Activated T-cell treated with anti-CD3 and anti-CD28 coated beads, Interleukin-2, amount 50 U/mL, for 72 hours (primary cell): ENCODE results near the gene CASZ1. TPM values are rescaled to one million over a fixed set of nuclear protein-coding genes. Genes with fewer than 3 reads are reported as not detected.

Source experiments
- ATAC-seq, 2 donors: fragments of 150-1000 bp; cut with Tn5 transposase; replicated peaks in 1 of 2; 2 replicates each; pipeline ENCODE4 v1.10.0; 2021; ENCODE audit warnings: moderate library complexity in 2 of 2, mild to moderate bottlenecking in 1 of 2
- DNase-seq, 2 donors: peaks; one replicate each; pipeline ENCODE4 v3.0.0; 2021 to 2022; ENCODE audit warnings: mixed read lengths in 1 of 2
- H3K27ac Mint-ChIP-seq: one replicate; pipeline ENCODE4 v1.8.0; 2022; ENCODE audit warnings: mild to moderate bottlenecking, moderate library complexity, mixed read lengths
- H3K27me3 Mint-ChIP-seq: one replicate; pipeline ENCODE4 v1.8.0; 2022; ENCODE audit warnings: low read depth, mixed read lengths
- H3K36me3 Mint-ChIP-seq, 2 donors: one replicate each; pipeline ENCODE4 v1.8.0; 2022; ENCODE audit warnings: mixed read lengths in 2 of 2, mild to moderate bottlenecking in 1 of 2; ENCODE audit not compliant: insufficient read depth in 2 of 2
- H3K4me1 Mint-ChIP-seq: one replicate; pipeline ENCODE4 v1.8.0; 2022; ENCODE audit warnings: low read depth, mixed read lengths
- H3K4me3 Mint-ChIP-seq, 2 donors: one replicate each; pipeline ENCODE4 v1.8.0; 2022; ENCODE audit warnings: mild to moderate bottlenecking in 2 of 2, mixed read lengths in 2 of 2, moderate library complexity in 2 of 2
- H3K9me3 Mint-ChIP-seq, 2 donors: one replicate each; pipeline ENCODE4 v1.8.0; 2022; ENCODE audit warnings: mixed read lengths in 2 of 2
- total RNA-seq, 2 donors: library from RNA; stranded (reverse); gene quantifications; one replicate each; pipeline ENCODE4 v1.2.3, GENCODE V29; 2022

CASZ1 gene
- total RNA-seq, 2 donors from 2014 or later, result 14.7 to 15.5 TPM

DNA sequence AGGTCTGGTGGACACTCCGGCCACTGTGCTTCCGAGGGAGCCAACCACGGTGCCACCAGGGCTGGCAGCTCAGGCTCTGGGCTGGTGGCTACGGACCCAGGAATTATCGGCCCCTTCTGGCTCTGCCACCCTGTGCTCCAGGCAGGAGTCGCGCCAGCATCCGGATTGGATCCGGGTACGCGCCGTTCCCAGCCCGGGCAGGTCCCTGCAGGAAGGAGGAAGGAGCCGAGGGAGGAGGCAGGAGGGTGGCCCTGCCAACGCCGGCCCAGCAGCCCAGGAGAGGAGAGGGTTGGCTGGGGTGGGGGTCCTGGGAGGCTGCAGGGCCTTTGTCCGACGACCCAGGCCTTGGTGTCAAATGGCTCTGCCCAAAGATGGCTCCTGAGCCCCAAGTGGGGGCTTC is 160.5 kb downstream of the CASZ1 start:
- Mint-ChIP-seq H3K27me3 (no peaks in the 10 kb centered on the region), H3K4me3 (no peak overlapping the region), H3K27ac (no peak overlapping the region), H3K4me1 (no peaks in the 10 kb centered on the region), H3K36me3 (no peaks in the 10 kb centered on the region), H3K9me3 (no peaks in the 10 kb centered on the region)
- ATAC-seq (no peak), DNase-seq (no peak)

DNA sequence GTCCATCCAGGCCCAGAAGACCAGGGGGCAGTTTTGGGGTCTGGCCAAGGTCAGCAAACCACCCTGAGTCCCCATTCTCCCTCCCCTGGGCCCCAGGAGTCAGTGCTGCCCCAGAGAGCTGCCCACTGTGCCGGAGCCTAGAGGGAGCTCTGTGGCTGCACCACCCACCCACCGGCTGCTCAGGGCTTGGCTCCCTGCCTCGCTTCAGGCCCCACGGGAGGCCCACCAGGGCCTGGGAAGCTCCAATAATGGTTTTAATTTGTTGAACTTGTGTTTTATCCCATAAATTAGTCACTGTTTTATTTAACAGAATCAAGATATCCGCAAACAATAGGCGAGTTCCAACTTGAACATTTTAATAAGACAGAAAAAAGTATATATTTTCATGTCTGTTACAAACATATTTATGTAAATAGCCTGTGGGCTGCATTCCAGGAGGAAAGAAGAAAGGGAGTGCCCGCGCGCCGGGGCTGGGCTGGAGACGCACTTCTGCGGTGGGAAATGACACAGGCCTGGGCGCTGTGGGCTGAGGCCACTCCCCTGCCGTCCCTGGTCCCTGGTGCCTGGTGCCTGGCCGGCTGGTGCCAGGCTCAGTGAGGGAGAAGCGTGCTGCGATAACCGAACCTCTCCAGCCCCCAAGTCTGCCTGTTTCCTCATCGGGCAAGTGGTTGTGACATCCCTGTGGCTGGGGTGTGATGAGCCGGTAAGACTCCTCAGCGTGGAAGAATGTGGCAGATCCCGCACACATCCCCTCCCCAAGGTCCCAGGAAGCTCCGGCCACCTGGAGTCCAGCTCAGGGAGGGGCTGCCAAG is 161.2 kb downstream of the CASZ1 start:
- Mint-ChIP-seq H3K27me3 (no peaks in the 10 kb centered on the region), H3K9me3 (no peaks in the 10 kb centered on the region), H3K36me3 (peaks cover 0 to 1% of the 10 kb centered on the region in 2 donors), H3K27ac (no peak overlapping the region), H3K4me1 (no peaks in the 10 kb centered on the region), H3K4me3 (no peak overlapping the region)
- ATAC-seq, result no peak
- DNase-seq, result no peak

DNA sequence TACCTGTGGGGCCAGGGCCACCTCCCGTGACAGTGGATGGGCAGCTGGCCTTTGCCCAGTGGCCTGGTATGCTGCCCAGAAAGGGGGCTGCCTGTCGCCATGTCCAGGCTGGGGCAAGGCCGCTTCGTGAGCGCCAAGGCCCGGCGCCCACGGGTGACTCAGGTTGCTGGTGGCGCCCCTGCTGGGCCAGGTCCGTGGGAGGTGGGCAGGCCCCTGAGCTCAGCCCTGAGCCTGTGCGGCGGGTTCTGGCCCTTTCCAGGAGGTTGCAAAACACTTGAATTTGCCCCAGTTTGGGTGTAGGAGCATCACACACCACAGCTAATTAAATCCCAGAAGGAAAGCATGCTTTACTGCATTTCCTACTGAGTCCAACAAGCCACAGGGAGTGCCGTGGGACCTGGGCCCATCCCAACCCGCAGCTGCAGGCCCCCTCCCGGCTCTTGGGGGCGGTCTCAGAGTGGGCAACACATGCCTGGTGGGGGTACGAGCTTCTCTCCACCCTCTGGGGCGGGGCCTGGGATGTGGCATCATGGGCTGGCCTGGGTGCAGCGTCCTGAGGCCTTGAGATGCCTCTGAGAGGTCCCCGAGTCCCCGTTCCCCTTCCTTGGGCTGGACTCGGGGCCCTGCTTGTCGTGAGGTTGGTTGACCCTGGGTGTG is 161.9 kb downstream of the CASZ1 start:
- no peak for ATAC-seq
- Mint-ChIP-seq H3K36me3 (peaks cover 0 to 1% of the 10 kb centered on the region in 2 donors), H3K27me3 (no peaks in the 10 kb centered on the region), H3K9me3 (no peaks in the 10 kb centered on the region), H3K4me3 (no peak overlapping the region), H3K4me1 (no peaks in the 10 kb centered on the region), H3K27ac (no peak overlapping the region)
- no peak for DNase-seq

DNA sequence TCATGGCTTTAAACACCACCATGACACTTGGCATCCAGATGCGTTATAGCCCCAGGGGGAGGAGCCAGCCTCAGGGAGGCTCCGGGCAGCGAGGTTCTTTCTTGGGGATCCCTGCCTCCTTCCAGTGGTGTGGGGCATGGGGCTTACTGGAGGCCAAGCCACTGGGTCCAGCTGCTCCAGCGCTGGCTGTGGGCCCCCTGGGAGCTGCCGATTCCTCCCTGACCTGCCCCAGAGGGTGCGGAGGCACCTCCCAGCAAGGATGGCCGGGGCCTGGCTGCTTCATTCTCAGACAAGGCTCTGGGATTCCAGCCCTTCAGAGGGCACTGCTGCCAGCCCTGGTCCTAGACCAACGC is 162.4 kb downstream of the CASZ1 start:
- Mint-ChIP-seq H3K4me3 (no peak overlapping the region), H3K4me1 (no peaks in the 10 kb centered on the region), H3K27me3 (no peaks in the 10 kb centered on the region), H3K27ac (no peak overlapping the region), H3K9me3 (no peaks in the 10 kb centered on the region), H3K36me3 (peaks cover 0 to 1% of the 10 kb centered on the region in 2 donors)
- no peak for ATAC-seq
- DNase-seq, result no peak

DNA sequence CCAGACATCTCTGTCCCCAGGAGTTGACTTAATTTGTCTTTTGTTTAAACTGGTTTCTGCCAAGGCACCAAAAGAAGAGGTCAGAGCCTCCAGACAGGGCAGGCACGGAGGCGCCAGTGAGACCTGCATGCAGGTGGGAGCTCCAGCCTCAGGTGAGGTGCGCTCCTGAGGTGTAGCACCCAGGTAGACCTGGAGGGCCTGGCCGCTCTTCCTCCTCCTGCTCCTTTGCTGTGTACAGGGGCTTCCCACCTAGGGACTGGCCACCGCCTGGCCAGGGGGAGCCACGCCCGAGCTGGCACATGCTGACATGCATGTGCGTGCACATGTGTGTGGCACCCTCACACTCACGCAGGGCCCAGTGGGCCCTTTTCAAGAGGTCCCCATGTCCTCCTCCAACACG is 163.0 kb downstream of the CASZ1 start:
- H3K27me3 Mint-ChIP-seq, result no peaks in the 10 kb centered on the region
- no peaks in the 10 kb centered on the region for H3K9me3 Mint-ChIP-seq
- no peak overlapping the region for H3K4me3 Mint-ChIP-seq
- ATAC-seq, result no peak
- no peak overlapping the region for H3K27ac Mint-ChIP-seq
- H3K36me3 Mint-ChIP-seq, result peaks cover 0 to 1% of the 10 kb centered on the region in 2 donors
- H3K4me1 Mint-ChIP-seq, result no peaks in the 10 kb centered on the region
- DNase-seq, result no peak

GRCh38 chr1:10632691-10633090 is 163.8 kb downstream of the CASZ1 start:
- Mint-ChIP-seq H3K27me3 (no peaks in the 10 kb centered on the region), H3K36me3 (peaks cover 0 to 1% of the 10 kb centered on the region in 2 donors), H3K4me1 (no peaks in the 10 kb centered on the region), H3K9me3 (no peaks in the 10 kb centered on the region), H3K27ac (no peak overlapping the region), H3K4me3 (no peak overlapping the region)
- DNase-seq (no peak), ATAC-seq (no peak)

DNA sequence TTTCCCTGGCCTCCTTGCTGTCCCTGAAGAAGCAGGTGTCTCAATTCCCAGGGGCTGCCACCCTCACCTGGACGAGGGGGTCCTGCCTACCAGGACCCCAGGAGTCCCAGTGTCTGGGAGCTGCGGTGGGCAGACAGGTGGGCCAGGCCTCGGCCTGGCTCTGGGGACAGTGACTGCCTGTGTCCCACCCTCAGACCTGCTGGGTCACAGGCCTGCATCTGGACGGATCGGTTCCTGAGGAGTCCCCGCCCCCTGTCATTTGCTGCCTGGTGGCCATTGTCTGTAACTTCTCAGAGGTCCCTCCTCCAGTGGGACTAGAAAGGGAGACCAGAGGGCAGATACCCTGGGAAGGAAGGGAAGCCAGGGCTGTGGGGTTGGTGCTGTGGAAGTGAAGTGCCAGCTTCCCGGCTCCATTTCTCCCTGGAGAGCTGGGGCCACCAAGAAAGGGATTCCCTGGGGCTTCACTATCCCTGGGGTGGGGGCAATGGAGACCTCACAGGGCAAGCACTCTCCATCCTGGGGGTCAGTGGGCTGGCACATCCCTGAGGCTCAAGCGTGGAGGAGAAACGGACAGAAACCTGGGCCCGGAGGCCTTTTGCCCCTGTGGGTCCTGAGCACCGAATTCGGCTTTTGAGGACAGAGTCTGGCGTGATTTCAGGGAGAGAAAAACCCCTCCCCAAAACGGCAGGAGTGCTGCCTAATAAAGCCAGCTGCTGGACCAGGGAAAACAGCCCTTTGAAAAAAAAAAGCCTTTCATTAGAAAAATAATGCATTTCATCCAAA is 164.4 kb downstream of the CASZ1 start:
- H3K27ac Mint-ChIP-seq, result no peak overlapping the region
- H3K27me3 Mint-ChIP-seq, result no peaks in the 10 kb centered on the region
- H3K4me1 Mint-ChIP-seq, result no peaks in the 10 kb centered on the region
- DNase-seq, result no peak
- no peaks in the 10 kb centered on the region for H3K9me3 Mint-ChIP-seq
- ATAC-seq, result no peak
- H3K36me3 Mint-ChIP-seq, result peaks cover 0 to 1% of the 10 kb centered on the region in 2 donors
- no peak overlapping the region for H3K4me3 Mint-ChIP-seq

- H3K9me3 Mint-ChIP-seq, result no peaks in the 10 kb centered on the region
- ATAC-seq, result no peak
- H3K27me3 Mint-ChIP-seq, result no peaks in the 10 kb centered on the region
- peaks cover 0 to 1% of the 10 kb centered on the region in 2 donors for H3K36me3 Mint-ChIP-seq
- no peak overlapping the region for H3K4me3 Mint-ChIP-seq
- no peaks in the 10 kb centered on the region for H3K4me1 Mint-ChIP-seq
- H3K27ac Mint-ChIP-seq, result no peak overlapping the region
- DNase-seq, result no peak
These were observed 165.2 kb downstream of the CASZ1 start for GRCh38 chr1:10631121-10631810.

- no peaks in the 10 kb centered on the region for H3K27me3 Mint-ChIP-seq
- H3K4me1 Mint-ChIP-seq, result no peaks in the 10 kb centered on the region
- ATAC-seq, result no peak
- H3K9me3 Mint-ChIP-seq, result no peaks in the 10 kb centered on the region
- no peak for DNase-seq
- H3K36me3 Mint-ChIP-seq, result peaks cover 0 to 1% of the 10 kb centered on the region in 2 donors
- H3K4me3 Mint-ChIP-seq, result no peak overlapping the region
- H3K27ac Mint-ChIP-seq, result no peak overlapping the region
These were observed 165.8 kb downstream of the CASZ1 start for GRCh38 chr1:10630661-10631120.

DNA sequence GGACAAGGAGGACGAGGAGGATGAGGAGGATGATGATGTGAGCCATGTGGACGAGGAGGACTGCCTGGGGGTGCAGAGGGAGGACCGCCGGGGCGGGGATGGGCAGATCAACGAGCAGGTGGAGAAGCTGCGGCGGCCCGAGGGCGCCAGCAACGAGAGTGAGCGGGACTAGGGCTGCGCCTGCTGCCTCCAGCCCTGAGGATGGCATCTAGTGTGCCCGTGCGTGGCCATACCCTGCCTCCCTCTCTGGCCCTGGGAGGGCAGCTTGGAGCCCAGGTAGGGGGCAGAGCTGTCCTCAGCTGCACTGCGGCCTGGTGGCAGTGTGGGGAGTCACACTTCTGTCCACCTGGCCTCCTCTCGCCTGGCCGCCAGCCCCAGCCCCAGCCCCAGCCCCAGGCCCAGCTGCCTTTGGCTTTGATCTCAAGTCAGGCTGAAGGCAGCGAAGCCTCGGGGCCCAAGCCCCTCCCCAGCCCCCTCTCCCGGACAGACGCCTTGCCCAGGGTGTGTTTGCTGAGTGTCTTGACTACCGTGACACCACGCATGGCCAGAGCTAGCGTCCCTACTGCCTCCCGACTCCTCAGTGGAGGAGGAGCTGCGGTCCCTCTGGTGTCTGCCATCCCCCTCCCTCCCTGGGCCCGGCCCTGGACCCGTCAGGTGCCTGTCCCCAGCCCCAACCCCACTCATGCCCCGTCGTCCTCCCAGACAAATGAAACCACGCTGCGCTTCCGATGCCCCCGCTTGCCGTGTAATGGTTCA is 166.5 kb downstream of the CASZ1 start:
- Mint-ChIP-seq H3K36me3 (peaks cover 0 to 1% of the 10 kb centered on the region in 2 donors), H3K4me1 (no peaks in the 10 kb centered on the region), H3K27me3 (no peaks in the 10 kb centered on the region), H3K9me3 (no peaks in the 10 kb centered on the region), H3K4me3 (no peak overlapping the region), H3K27ac (no peak overlapping the region)
- DNase-seq (no peak), ATAC-seq (no peak)

- Mint-ChIP-seq H3K4me1 (no peaks in the 10 kb centered on the region), H3K36me3 (peaks cover 0 to 1% of the 10 kb centered on the region in 2 donors), H3K27me3 (no peaks in the 10 kb centered on the region), H3K27ac (no peak overlapping the region), H3K4me3 (no peak overlapping the region), H3K9me3 (no peaks in the 10 kb centered on the region)
- DNase-seq (no peak), ATAC-seq (no peak)
These were observed 167.2 kb downstream of the CASZ1 start for GRCh38 chr1:10629091-10629815.

DNA sequence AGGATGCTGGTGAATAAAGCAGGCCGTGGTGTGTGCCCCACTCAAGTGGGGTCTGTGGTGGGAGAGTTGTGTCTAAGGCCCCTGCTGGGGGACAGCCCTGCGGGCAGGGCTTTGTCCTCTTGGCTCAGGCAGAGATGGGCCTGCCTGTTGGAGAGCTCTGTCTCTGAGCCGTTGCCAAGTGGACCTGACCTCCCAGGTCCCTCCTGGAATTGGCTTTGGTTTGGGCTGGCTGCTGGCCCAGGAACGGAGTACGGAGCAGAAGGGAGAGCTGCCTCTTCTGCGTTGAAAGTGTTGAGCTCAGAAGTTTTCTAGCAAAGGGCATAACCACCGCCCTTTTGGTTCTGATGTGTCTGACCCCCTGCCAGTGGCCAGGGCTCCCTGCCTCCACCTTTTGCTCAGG is 167.8 kb downstream of the CASZ1 start:
- Mint-ChIP-seq H3K36me3 (peaks cover 0 to 1% of the 10 kb centered on the region in 2 donors), H3K27ac (no peak overlapping the region), H3K27me3 (no peaks in the 10 kb centered on the region), H3K4me3 (no peak overlapping the region), H3K9me3 (no peaks in the 10 kb centered on the region), H3K4me1 (no peaks in the 10 kb centered on the region)
- ATAC-seq, result no peak
- no peak for DNase-seq
